ENCODE results near the gene CIRBP. TPM values are rescaled to one million over a fixed set of nuclear protein-coding genes. Genes with fewer than 3 reads are reported as not detected.

Gene CIRBP
- total and polyA plus RNA-seq, 2 of the 13 experiments (the other 11 are each of a cell fraction or from before 2014, with no cell fraction given): 133 to 140 TPM

DNA sequence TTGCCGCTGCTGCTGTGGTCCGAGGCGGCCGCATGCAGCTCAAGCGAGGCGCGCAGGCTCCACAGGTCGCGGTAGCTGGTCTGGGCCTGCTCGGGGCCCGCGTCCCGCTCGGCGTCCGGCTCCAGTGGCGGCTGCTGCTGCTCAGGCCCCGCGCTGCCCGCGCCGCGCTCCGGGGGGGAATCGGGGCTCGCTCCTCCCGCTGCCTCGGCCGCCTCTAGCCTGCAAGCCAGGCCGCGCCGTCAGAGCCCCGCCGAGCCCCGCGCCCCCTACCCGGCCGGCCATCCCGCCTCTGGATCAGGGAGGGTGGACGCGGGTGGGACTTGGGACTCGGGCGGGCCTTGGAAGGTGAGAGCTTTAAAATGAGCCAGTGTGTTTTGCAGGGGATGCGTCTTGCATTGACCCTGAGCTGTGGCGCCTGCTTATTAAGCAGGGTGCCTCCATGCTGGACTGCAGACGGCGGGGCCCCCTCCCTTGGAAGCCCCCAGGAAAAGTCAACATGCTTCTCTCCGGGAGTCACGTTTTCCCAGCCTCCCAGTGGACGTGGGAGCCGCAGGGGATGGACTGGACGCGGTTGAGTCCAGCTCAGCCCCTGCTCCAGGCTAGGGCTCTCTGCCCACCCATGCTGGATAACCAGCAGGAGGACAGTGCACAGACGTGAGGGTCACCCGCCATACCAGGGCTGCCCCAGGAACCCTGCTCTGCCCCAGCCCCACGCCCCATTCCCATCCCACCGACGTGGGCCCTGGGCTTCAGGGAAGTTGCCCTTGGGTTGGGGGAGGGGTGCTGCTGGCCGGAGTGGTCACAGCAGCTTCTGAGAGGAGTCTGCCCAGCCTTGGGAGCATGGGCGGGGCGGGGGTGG, 39.0 kb upstream of the CIRBP start (continued):
- TF ChIP-seq, protein P1, sequence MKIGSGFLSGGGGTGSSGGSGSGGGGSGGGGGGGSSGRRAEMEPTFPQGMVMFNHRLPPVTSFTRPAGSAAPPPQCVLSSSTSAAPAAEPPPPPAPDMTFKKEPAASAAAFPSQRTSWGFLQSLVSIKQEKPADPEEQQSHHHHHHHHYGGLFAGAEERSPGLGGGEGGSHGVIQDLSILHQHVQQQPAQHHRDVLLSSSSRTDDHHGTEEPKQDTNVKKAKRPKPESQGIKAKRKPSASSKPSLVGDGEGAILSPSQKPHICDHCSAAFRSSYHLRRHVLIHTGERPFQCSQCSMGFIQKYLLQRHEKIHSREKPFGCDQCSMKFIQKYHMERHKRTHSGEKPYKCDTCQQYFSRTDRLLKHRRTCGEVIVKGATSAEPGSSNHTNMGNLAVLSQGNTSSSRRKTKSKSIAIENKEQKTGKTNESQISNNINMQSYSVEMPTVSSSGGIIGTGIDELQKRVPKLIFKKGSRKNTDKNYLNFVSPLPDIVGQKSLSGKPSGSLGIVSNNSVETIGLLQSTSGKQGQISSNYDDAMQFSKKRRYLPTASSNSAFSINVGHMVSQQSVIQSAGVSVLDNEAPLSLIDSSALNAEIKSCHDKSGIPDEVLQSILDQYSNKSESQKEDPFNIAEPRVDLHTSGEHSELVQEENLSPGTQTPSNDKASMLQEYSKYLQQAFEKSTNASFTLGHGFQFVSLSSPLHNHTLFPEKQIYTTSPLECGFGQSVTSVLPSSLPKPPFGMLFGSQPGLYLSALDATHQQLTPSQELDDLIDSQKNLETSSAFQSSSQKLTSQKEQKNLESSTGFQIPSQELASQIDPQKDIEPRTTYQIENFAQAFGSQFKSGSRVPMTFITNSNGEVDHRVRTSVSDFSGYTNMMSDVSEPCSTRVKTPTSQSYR (CRISPR knock-in tag; IDR thresholded peaks at IDR 0.05; ENCODE audit: borderline replicate concordance): 0 out of 2 replicates have a peak, but pooled peaks have one; percentile 18
- no peak for TF ChIP-seq SP1 (IDR thresholded peaks at IDR 0.05)
- TF ChIP-seq SP1 (CRISPR knock-in tag; IDR thresholded peaks at IDR 0.05): no peak
- peak; percentile 5; the same call in 1 of the 2 replicates for TF ChIP-seq ZNF768 (CRISPR knock-in tag; IDR thresholded peaks at IDR 0.05)
- no peak for TF ChIP-seq FOXC1 (CRISPR knock-in tag; IDR thresholded peaks at IDR 0.05; ENCODE audit: borderline replicate concordance)
- peak; percentile 98 for TF ChIP-seq ZBTB33 (CRISPR knock-in tag; IDR thresholded peaks at IDR 0.05)
- TF ChIP-seq ZNF687 (CRISPR knock-in tag; IDR thresholded peaks at IDR 0.05): peak; percentile 26; the same call in 1 of the 2 replicates
- no peak for TF ChIP-seq ZNF24 (IDR thresholded peaks at IDR 0.05)
- no peak for TF ChIP-seq KAT2B (IDR thresholded peaks at IDR 0.05; ENCODE audit: borderline replicate concordance, low read depth, low read length)
- TF ChIP-seq HNF4A (CRISPR knock-in tag; IDR thresholded peaks at IDR 0.05): peak; percentile 13; the same call in 1 of the 2 replicates
- TF ChIP-seq, protein P2, sequence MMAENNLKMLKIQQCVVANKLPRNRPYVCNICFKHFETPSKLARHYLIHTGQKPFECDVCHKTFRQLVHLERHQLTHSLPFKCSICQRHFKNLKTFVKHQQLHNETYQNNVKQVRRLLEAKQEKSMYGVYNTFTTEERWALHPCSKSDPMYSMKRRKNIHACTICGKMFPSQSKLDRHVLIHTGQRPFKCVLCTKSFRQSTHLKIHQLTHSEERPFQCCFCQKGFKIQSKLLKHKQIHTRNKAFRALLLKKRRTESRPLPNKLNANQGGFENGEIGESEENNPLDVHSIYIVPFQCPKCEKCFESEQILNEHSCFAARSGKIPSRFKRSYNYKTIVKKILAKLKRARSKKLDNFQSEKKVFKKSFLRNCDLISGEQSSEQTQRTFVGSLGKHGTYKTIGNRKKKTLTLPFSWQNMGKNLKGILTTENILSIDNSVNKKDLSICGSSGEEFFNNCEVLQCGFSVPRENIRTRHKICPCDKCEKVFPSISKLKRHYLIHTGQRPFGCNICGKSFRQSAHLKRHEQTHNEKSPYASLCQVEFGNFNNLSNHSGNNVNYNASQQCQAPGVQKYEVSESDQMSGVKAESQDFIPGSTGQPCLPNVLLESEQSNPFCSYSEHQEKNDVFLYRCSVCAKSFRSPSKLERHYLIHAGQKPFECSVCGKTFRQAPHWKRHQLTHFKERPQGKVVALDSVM (CRISPR knock-in tag; IDR thresholded peaks at IDR 0.05): no peak
- no peak for TF ChIP-seq GABPB1 (CRISPR knock-in tag; IDR thresholded peaks at IDR 0.05)

Measured in HepG2 (cell line).